Astrocyte of the spinal cord (primary cell): Measurements from ENCODE around the gene PRKG1.

Source experiments
- DNase-seq: peaks from one replicate; pipeline ENCODE4 v3.0.0; 2011; ENCODE audit warnings: low read depth, low spot score
- H3K4me3 ChIP-seq: 2 replicates; pipeline ENCODE4 v1.5.1; 2011; ENCODE audit warnings: low read depth, mild to moderate bottlenecking, low read length, moderate library complexity
- CTCF ChIP-seq: IDR thresholded peaks from 2 replicates; pipeline ENCODE4 v1.5.1; 2012; ENCODE audit warnings: low read depth, mild to moderate bottlenecking, low read length, inconsistent platforms
- in situ Hi-C: cut with HindIII; loops from 2 replicates; pipeline ENCODE4 v1.10.0; 2017; ENCODE audit warnings: low sequenced_read_pairs

PRKG1 gene

GRCh38 chr10:51403521-51403920 is 329.2 kb downstream of the PRKG1 start:
- in situ Hi-C loops = no loop called here
- TF ChIP-seq CTCF = no peak
- no peak for DNase-seq
- H3K4me3 ChIP-seq = no peak overlapping the region

- in situ Hi-C loops = no loop called here
- no peak for DNase-seq
- H3K4me3 ChIP-seq = no peak overlapping the region
- no peak for TF ChIP-seq CTCF
Observed at GRCh38 chr10:51405580-51406351, 331.5 kb downstream of the PRKG1 start.

- H3K4me3 ChIP-seq = no peak overlapping the region
- in situ Hi-C loops = no loop called here
- TF ChIP-seq CTCF = no peak
Observed at GRCh38 chr10:51406581-51406980, 332.3 kb downstream of the PRKG1 start.

GRCh38 chr10:51416494-51416893 is 342.2 kb downstream of the PRKG1 start:
- DNase-seq = no peak
- in situ Hi-C loops = no loop called here
- H3K4me3 ChIP-seq = no peak overlapping the region
- no peak for TF ChIP-seq CTCF

More at GRCh38 chr10:51406581-51406980, 332.3 kb downstream of the PRKG1 start:
- DNase-seq = no peak

- no peak for TF ChIP-seq CTCF
- no peak for DNase-seq
- in situ Hi-C loops = no loop called here
- no peak overlapping the region for H3K4me3 ChIP-seq
Observed at GRCh38 chr10:51419196-51420093, 345.2 kb downstream of the PRKG1 start.

- DNase-seq = no peak
- in situ Hi-C loops = no loop called here
- H3K4me3 ChIP-seq = no peak overlapping the region
- no peak for TF ChIP-seq CTCF
Observed at GRCh38 chr10:51421853-51422252, 347.6 kb downstream of the PRKG1 start.
